ENCODE results near the gene NOS3.

DNA sequence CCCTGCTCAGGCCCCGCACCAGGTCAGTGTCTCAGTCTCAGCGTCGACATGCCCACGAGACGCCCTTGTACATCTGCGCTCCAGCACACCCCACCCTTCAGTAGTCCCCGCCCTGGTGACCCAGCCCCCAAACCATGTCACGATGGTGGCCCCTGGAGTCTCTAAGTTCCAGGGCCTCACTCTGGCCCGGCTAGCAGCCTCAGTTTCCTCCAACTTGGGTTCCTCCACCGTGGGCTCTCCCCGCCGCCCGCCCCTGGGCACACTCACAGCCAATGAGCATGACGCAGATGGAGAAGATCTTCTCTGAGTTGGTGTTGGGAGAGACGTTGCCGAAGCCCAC is 39.7 kb upstream of the NOS3 start:
- TF ChIP-seq, protein P1, sequence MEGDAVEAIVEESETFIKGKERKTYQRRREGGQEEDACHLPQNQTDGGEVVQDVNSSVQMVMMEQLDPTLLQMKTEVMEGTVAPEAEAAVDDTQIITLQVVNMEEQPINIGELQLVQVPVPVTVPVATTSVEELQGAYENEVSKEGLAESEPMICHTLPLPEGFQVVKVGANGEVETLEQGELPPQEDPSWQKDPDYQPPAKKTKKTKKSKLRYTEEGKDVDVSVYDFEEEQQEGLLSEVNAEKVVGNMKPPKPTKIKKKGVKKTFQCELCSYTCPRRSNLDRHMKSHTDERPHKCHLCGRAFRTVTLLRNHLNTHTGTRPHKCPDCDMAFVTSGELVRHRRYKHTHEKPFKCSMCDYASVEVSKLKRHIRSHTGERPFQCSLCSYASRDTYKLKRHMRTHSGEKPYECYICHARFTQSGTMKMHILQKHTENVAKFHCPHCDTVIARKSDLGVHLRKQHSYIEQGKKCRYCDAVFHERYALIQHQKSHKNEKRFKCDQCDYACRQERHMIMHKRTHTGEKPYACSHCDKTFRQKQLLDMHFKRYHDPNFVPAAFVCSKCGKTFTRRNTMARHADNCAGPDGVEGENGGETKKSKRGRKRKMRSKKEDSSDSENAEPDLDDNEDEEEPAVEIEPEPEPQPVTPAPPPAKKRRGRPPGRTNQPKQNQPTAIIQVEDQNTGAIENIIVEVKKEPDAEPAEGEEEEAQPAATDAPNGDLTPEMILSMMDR (IDR thresholded peaks at IDR 0.05; ENCODE audit: insufficient read depth, low read depth, low read length) = no peak
- no peak for TF ChIP-seq EZH2 (IDR thresholded peaks at IDR 0.05; ENCODE audit: insufficient read depth, low read length)

Measured in astrocyte (in vitro differentiated cells and primary cell).